NT2/D1 (cell line): ENCODE data around the gene OR51L1.

Source experiments
- DNase-seq: peaks from one replicate; pipeline ENCODE4 v3.0.0-alpha.2; 2011; ENCODE audit warnings: low read depth, low spot score
- H3K27me3 ChIP-seq: 2 replicates; pipeline ENCODE4 v1.6.0; 2011; ENCODE audit warnings: mild to moderate bottlenecking; ENCODE audit not compliant: insufficient read length, insufficient read depth
- H3K36me3 ChIP-seq: 2 replicates; pipeline ENCODE4 v1.6.1; 2011; ENCODE audit warnings: mild to moderate bottlenecking, low read length, mixed read lengths; ENCODE audit not compliant: insufficient read depth, insufficient read length
- H3K4me1 ChIP-seq: 2 replicates; pipeline ENCODE4 v1.5.1; 2011; ENCODE audit not compliant: insufficient read depth, insufficient read length
- H3K4me3 ChIP-seq: 2 replicates; pipeline ENCODE4 v1.5.1; 2011; ENCODE audit warnings: low read depth; ENCODE audit not compliant: insufficient read length
- H3K9ac ChIP-seq: 2 replicates; pipeline ENCODE4 v1.6.0; 2011; ENCODE audit warnings: low read depth; ENCODE audit not compliant: insufficient read length
- H3K9me3 ChIP-seq: 2 replicates; pipeline ENCODE4 v1.5.1; 2011; ENCODE audit warnings: mild to moderate bottlenecking, low read length; ENCODE audit not compliant: insufficient read depth
- SUZ12 ChIP-seq: IDR thresholded peaks from 2 replicates; pipeline ENCODE4 v1.6.1; 2011; ENCODE audit not compliant: insufficient read length, insufficient read depth; ENCODE audit errors: extremely low read depth
- YY1 ChIP-seq: IDR thresholded peaks from 2 replicates; pipeline ENCODE4 v1.6.1; 2011; ENCODE audit not compliant: insufficient read length, insufficient read depth
- ZNF274 ChIP-seq: IDR thresholded peaks from 2 replicates; pipeline ENCODE4 v1.6.1; 2011; ENCODE audit warnings: mild to moderate bottlenecking, low read depth, low read length

Gene OR51L1

GRCh38 chr11:5021996-5022395 is 27.3 kb downstream of the OR51L1 start:
- Histone ChIP-seq H3K9me3 (no peaks in the 10 kb centered on the region), H3K27me3 (no peaks in the 10 kb centered on the region), H3K9ac (no peak overlapping the region), H3K4me1 (no peaks in the 10 kb centered on the region), H3K4me3 (no peak overlapping the region), H3K36me3 (no peaks in the 10 kb centered on the region)
- TF ChIP-seq YY1: no peak
- TF ChIP-seq ZNF274: no peak
- TF ChIP-seq SUZ12: no peak
- no peak for DNase-seq

GRCh38 chr11:5036669-5037068 is 42.0 kb downstream of the OR51L1 start:
- Histone ChIP-seq H3K27me3 (no peaks in the 10 kb centered on the region), H3K4me1 (no peaks in the 10 kb centered on the region), H3K4me3 (no peak overlapping the region), H3K9me3 (no peaks in the 10 kb centered on the region), H3K36me3 (no peaks in the 10 kb centered on the region), H3K9ac (no peak overlapping the region)
- DNase-seq: no peak
- no peak for TF ChIP-seq ZNF274
- TF ChIP-seq YY1: no peak
- TF ChIP-seq SUZ12: no peak

GRCh38 chr11:5037926-5038325 is 43.3 kb downstream of the OR51L1 start:
- Histone ChIP-seq H3K9ac (no peak overlapping the region), H3K36me3 (no peaks in the 10 kb centered on the region), H3K27me3 (no peaks in the 10 kb centered on the region), H3K9me3 (no peaks in the 10 kb centered on the region), H3K4me1 (no peaks in the 10 kb centered on the region), H3K4me3 (no peak overlapping the region)
- no peak for DNase-seq
- no peak for TF ChIP-seq YY1
- no peak for TF ChIP-seq SUZ12
- TF ChIP-seq ZNF274: no peak

- no peak overlapping the region for H3K4me3 ChIP-seq
- no peak for DNase-seq
- H3K9me3 ChIP-seq: no peaks in the 10 kb centered on the region
- H3K27me3 ChIP-seq: no peaks in the 10 kb centered on the region
- TF ChIP-seq ZNF274: no peak
- TF ChIP-seq YY1: no peak
- TF ChIP-seq SUZ12: no peak
- H3K4me1 ChIP-seq: no peaks in the 10 kb centered on the region
- no peak overlapping the region for H3K9ac ChIP-seq
- no peaks in the 10 kb centered on the region for H3K36me3 ChIP-seq
Observed at GRCh38 chr11:5038341-5038740, 43.7 kb downstream of the OR51L1 start.

GRCh38 chr11:5040876-5041275 is 46.2 kb downstream of the OR51L1 start:
- Histone ChIP-seq H3K4me3 (no peak overlapping the region), H3K36me3 (no peaks in the 10 kb centered on the region), H3K9ac (no peak overlapping the region), H3K9me3 (no peaks in the 10 kb centered on the region), H3K4me1 (no peaks in the 10 kb centered on the region), H3K27me3 (no peaks in the 10 kb centered on the region)
- DNase-seq: no peak
- no peak for TF ChIP-seq SUZ12
- TF ChIP-seq ZNF274: no peak
- no peak for TF ChIP-seq YY1

- H3K9ac ChIP-seq: no peak overlapping the region
- no peak for DNase-seq
- no peaks in the 10 kb centered on the region for H3K27me3 ChIP-seq
- H3K9me3 ChIP-seq: no peaks in the 10 kb centered on the region
- no peaks in the 10 kb centered on the region for H3K4me1 ChIP-seq
- no peaks in the 10 kb centered on the region for H3K36me3 ChIP-seq
- TF ChIP-seq YY1 (no peak), ZNF274 (no peak), SUZ12 (no peak)
- H3K4me3 ChIP-seq: no peak overlapping the region
Observed at GRCh38 chr11:5042091-5042490, 47.4 kb downstream of the OR51L1 start.

GRCh38 chr11:5043380-5043779 is 48.7 kb downstream of the OR51L1 start:
- TF ChIP-seq YY1 (no peak), ZNF274 (no peak), SUZ12 (no peak)
- Histone ChIP-seq H3K9ac (no peak overlapping the region), H3K36me3 (no peaks in the 10 kb centered on the region), H3K4me1 (no peaks in the 10 kb centered on the region), H3K4me3 (no peak overlapping the region), H3K27me3 (no peaks in the 10 kb centered on the region), H3K9me3 (no peaks in the 10 kb centered on the region)
- no peak for DNase-seq

GRCh38 chr11:5046226-5046625 is 51.6 kb downstream of the OR51L1 start, which contains the start of gene OR52J3:
OR52J3 (plus strand) TSS chr11:5046526; CDS start chr11:5046526, 0 bp downstream.
- H3K9ac ChIP-seq: no peak within 1 kb of the TSS
- no peaks in the 10 kb centered on the region for H3K27me3 ChIP-seq
- H3K4me3 ChIP-seq: no peak within 1 kb of the TSS
- no peak for DNase-seq
- H3K9me3 ChIP-seq: no peaks in the 10 kb centered on the region
- no peak for TF ChIP-seq ZNF274
- TF ChIP-seq SUZ12: no peak
- no peak for TF ChIP-seq YY1
- no peaks in the 10 kb centered on the region for H3K4me1 ChIP-seq
- H3K36me3 ChIP-seq: no peaks in the 10 kb centered on the region
